ENCODE measurements around the gene STK4.

STK4 gene

DNA sequence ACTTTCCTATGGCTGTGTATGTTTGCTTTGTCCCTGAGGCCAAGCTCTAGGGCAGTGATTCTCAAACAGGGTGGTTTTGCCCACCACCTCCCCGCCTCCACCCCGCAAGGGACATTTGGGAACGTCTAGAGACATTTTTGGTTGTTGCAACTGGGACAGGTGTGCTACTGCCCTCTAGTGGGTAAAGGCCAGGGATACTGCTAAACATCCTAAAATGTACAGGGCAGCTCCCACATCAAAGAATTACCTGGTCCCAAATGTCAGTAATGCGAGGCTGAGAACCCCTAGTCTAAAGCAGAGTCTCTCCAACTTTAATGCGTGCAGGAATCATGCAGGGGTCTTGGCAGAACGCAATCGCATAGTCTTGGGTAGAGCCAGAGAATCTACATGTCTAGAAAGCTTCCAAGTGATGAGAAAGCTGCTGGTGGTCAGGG lies 129.5 kb downstream of the STK4 start:
- TF ChIP-seq, protein P1, sequence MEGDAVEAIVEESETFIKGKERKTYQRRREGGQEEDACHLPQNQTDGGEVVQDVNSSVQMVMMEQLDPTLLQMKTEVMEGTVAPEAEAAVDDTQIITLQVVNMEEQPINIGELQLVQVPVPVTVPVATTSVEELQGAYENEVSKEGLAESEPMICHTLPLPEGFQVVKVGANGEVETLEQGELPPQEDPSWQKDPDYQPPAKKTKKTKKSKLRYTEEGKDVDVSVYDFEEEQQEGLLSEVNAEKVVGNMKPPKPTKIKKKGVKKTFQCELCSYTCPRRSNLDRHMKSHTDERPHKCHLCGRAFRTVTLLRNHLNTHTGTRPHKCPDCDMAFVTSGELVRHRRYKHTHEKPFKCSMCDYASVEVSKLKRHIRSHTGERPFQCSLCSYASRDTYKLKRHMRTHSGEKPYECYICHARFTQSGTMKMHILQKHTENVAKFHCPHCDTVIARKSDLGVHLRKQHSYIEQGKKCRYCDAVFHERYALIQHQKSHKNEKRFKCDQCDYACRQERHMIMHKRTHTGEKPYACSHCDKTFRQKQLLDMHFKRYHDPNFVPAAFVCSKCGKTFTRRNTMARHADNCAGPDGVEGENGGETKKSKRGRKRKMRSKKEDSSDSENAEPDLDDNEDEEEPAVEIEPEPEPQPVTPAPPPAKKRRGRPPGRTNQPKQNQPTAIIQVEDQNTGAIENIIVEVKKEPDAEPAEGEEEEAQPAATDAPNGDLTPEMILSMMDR (conservative IDR thresholded peaks at IDR 0.05; ENCODE audit: low read depth, low read length): peak; percentile 84
- DNase-seq (ENCODE audit: low read depth): peak; percentile 78
- no peak overlapping the region for H3K4me3 ChIP-seq (ENCODE audit: low read depth, low read length)

- TF ChIP-seq, protein P1 (conservative IDR thresholded peaks at IDR 0.05; ENCODE audit: low read depth, low read length): no peak
- no peak overlapping the region for H3K4me3 ChIP-seq (ENCODE audit: low read depth, low read length)
- no peak for DNase-seq (ENCODE audit: low read depth)
Measured at GRCh38 chr20:45096781-45097180, 130.5 kb downstream of the STK4 start.

GRCh38 chr20:45097485-45098102 lies 131.3 kb downstream of the STK4 start:
- peak overlapping the region; percentile 39 for H3K4me3 ChIP-seq (ENCODE audit: low read depth, low read length)
- DNase-seq (ENCODE audit: low read depth): peak; percentile 59
- TF ChIP-seq, protein P1 (conservative IDR thresholded peaks at IDR 0.05; ENCODE audit: low read depth, low read length): peak; percentile 57

- H3K4me3 ChIP-seq (ENCODE audit: low read depth, low read length): peak overlapping the region; percentile 39
- TF ChIP-seq, protein P1 (conservative IDR thresholded peaks at IDR 0.05; ENCODE audit: low read depth, low read length): peak; percentile 45
- DNase-seq (ENCODE audit: low read depth): peak; percentile 39
Measured at GRCh38 chr20:45098103-45098773, 131.9 kb downstream of the STK4 start.

DNA sequence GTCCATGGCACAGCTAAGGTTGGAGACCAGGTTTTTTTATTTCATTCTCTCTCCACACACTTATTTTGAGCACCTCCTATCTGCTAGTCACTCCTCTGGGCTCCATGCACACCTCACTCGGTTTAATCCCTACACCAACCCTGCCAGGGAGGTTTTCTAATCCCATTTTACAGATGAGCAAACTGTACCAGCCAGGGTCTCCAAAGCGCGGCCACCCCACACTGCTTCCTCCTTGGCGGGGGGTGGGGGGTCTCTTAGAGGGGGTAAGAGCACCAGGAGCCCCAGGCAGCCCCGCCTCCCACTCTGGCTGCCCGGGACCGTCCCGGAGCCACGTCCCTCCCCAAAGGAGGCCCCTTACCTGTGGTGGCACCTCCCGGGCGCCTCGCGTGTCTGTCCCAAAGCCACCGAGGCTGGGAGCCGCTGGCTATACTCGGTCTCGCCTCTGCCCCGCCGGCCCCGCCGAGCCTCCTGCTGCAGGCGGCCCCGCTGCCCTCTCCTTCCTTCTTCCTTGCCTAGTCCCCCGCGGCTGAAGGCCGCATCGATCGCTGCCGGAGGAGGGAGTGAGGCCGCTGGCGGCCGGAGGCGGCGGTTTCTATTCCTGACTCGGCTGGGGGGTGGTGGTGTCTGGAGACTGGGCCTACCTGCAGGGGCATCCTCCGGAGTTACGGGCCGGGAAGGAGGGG lies 134.4 kb downstream of the STK4 start, which contains the start of gene KCNS1:
Gene KCNS1 (minus strand): TSS at position 565 of the 683 bp plus-strand sequence. CDS start 1,891 bp downstream, outside the sequence.
- TF ChIP-seq, protein P1 (conservative IDR thresholded peaks at IDR 0.05; ENCODE audit: low read depth, low read length): peak; percentile 34
- H3K4me3 ChIP-seq (ENCODE audit: low read depth, low read length): peak within 1 kb of the TSS; percentile 44
- DNase-seq (ENCODE audit: low read depth): peak; percentile 32

- TF ChIP-seq, protein P1 (conservative IDR thresholded peaks at IDR 0.05; ENCODE audit: low read depth, low read length): no peak
- no peak for DNase-seq (ENCODE audit: low read depth)
- H3K4me3 ChIP-seq (ENCODE audit: low read depth, low read length): no peak overlapping the region
Measured at GRCh38 chr20:45101333-45101850, 135.1 kb downstream of the STK4 start.

Data from choroid plexus epithelial cell (primary cell).